WI38 (cell line): ENCODE data around the gene SOBP.

Source experiments
- H3K4me3 ChIP-seq: 2 replicates; pipeline ENCODE4 v1.5.1; 2011; ENCODE audit warnings: low read depth, mild to moderate bottlenecking, control low read depth, low read length
- TF ChIP-seq, protein P1 (sequence below): IDR thresholded peaks from 2 replicates; pipeline ENCODE4 v1.5.1; 2012; ENCODE audit warnings: low read depth, mild to moderate bottlenecking, control low read depth, low read length

The SOBP gene

DNA sequence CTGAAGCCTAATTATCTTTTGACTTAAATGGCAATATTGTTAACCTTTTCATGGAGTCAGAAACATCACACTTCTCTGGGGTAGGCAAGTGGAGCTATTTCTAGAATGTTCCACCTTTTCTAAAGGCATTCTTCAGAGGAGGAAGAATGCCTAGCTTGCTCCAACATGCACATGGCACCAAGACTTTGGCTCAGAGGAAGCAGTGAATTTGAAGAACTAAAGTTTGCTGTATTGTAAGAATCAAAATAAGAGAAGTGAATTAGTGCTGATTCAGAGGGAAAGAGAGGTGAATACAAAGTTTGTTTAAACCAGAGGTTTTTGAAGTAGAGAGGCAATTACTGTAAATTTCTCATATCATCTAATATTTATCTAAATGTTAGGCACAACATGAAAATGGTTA lies 92.2 kb downstream of the SOBP start:
- H3K4me3 ChIP-seq: no peak overlapping the region
- TF ChIP-seq, protein P1, sequence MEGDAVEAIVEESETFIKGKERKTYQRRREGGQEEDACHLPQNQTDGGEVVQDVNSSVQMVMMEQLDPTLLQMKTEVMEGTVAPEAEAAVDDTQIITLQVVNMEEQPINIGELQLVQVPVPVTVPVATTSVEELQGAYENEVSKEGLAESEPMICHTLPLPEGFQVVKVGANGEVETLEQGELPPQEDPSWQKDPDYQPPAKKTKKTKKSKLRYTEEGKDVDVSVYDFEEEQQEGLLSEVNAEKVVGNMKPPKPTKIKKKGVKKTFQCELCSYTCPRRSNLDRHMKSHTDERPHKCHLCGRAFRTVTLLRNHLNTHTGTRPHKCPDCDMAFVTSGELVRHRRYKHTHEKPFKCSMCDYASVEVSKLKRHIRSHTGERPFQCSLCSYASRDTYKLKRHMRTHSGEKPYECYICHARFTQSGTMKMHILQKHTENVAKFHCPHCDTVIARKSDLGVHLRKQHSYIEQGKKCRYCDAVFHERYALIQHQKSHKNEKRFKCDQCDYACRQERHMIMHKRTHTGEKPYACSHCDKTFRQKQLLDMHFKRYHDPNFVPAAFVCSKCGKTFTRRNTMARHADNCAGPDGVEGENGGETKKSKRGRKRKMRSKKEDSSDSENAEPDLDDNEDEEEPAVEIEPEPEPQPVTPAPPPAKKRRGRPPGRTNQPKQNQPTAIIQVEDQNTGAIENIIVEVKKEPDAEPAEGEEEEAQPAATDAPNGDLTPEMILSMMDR: no peak

DNA sequence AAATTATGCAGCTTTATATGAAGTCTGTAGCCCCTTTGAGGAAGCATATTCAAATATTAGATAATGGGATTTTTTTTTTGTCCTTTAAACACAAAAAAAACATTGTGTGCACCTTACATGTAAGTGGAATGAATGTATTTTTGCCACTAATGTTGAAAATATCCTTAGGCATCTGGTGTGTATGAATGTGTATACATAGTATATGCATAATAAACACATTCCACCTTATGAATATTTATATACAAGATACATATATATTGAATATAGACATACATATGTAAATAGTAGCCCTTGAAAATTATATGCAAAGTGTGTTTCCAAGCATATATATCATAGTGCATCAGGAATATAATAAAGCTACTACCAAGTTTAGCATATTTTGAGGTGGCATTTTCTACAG lies 94.8 kb downstream of the SOBP start:
- TF ChIP-seq, protein P1: no peak
- no peak overlapping the region for H3K4me3 ChIP-seq

DNA sequence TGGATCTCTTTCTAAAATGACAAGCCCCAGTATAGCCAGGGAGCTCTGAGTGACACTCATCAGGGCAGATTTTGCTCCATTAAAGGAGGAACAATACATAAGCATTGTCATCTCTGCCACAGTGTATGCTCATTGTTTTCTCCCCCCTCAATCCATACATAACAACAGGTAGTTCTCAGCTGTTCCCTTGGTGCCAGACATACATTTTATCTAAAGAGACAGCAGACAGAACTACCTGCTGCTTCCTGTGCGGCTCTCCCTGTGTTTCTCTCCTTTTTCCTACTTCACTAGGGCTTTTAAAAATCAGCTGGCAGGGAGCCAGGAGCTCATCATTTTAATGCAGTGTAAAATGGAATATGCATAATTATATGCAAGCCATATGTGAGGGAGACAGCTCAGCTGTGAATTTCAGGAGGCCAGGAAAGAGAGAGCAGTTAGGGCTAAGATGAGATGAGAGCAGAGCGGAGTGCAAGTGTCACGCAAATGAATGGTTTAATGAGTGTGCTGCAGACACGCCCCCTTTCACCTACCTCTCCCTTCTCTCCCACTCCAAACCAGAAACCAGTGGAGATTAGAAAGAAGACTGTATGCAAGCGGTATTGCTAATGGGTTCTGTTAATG lies 96.0 kb downstream of the SOBP start:
- TF ChIP-seq, protein P1: no peak
- H3K4me3 ChIP-seq: no peak overlapping the region

DNA sequence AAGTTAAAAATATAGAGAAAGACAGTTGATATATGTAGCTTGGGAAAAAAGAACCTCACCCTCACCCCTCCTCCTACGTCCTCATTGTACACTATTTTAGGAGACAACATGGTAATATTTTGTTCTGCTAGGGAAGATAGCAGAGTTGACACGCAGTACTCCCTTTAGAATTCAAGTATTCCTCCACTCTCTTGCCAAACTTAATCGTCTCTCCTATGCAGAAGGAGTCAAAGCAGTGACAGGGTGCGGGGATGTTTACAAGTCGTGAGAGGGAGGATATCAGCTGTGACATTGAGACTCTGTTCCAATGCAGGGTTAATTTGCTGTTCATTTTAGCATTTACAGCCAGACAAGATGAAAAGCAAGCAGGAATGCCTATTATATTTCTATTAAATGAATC lies 97.5 kb downstream of the SOBP start:
- TF ChIP-seq, protein P1: no peak
- H3K4me3 ChIP-seq: no peak overlapping the region

DNA sequence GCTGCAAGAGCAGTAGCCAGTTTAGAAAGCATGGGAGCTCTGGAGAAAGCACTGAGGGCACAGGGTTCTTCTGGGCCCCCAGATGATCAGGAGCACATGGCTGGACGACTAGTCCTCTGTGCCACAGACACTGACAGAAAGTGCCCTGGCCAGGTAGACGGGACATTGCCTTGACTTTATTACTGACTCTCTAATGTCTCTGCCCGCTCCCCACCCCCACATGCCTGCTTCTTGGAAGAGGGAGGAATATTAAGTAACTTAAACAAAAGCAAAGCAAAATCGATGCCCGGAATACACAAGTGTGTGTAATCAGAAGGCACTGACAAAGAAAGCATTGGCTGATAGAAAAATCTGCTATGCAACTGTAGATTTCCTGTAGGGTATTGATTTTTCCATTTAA lies 99.3 kb downstream of the SOBP start:
- H3K4me3 ChIP-seq: no peak overlapping the region
- TF ChIP-seq, protein P1: no peak

DNA sequence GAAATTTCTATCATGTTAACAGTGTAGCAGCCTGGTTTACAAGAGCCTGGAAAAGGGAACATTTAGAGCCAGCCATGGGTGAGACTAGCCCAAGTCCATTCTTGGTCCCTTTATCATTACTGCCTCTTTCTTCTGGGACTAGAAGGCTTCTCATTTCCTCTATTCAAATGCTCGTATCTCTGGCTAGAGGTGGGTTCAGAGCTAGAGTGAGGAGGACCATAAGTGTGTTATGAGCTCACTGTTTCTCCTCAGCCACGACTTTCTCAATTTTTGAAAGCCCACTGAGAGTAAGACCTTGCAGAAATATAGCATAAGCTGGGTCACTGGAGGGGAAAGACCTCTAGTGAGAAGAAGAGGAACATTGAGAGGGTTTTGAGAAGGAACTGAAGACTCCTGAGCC lies 100.0 kb downstream of the SOBP start:
- TF ChIP-seq, protein P1: no peak
- H3K4me3 ChIP-seq: no peak overlapping the region

DNA sequence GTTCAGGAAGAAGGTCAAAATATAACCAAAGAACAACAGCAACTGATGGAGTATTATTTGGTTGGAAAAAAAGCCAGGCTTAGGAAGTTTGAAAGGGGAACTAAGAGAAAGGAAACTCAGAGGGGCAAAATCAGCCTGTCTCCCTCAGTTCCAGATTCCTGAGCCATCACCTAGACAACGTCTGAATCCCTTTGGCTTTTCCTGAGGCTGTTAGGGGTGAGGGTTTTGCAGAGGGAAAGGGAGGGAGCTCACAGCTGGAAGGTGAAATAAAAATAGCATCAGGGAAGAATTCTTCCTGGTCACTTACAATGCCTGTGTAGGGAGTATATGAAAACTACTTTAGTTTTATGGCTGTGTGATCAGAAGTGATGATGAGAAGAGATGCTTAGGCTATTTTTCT lies 100.5 kb downstream of the SOBP start:
- no peak overlapping the region for H3K4me3 ChIP-seq
- TF ChIP-seq, protein P1: no peak
